GM21737 (cell line): ENCODE results near the gene STIM1.

Experiments used
- ATAC-seq: cut with Tn5 transposase; IDR thresholded peaks from one replicate; pipeline ENCODE4 v1.9.1; 2021; ENCODE audit warnings: mild to moderate bottlenecking, moderate library complexity; ENCODE audit not compliant: unreplicated experiment

Gene STIM1

GRCh38 chr11:3944198-3944597 lies 88.7 kb downstream of the STIM1 start:
- no peak for ATAC-seq

GRCh38 chr11:3946455-3947017 lies 91.1 kb downstream of the STIM1 start:
- ATAC-seq: no peak

- peak; percentile 79 for ATAC-seq
These were observed 91.6 kb downstream of the STIM1 start for GRCh38 chr11:3947061-3947460.

GRCh38 chr11:3949125-3949524 lies 93.7 kb downstream of the STIM1 start:
- no peak for ATAC-seq

- no peak for ATAC-seq
These were observed 95.7 kb downstream of the STIM1 start for GRCh38 chr11:3950996-3951660.

GRCh38 chr11:3952715-3953114 lies 97.3 kb downstream of the STIM1 start:
- ATAC-seq: no peak

- no peak for ATAC-seq
These were observed 97.9 kb downstream of the STIM1 start for GRCh38 chr11:3953327-3953726.

- ATAC-seq: no peak
These were observed 99.2 kb downstream of the STIM1 start for GRCh38 chr11:3954448-3955298.

GRCh38 chr11:3955299-3955665 lies 99.8 kb downstream of the STIM1 start:
- no peak for ATAC-seq

- ATAC-seq: no peak
These were observed 100.6 kb downstream of the STIM1 start for GRCh38 chr11:3956038-3956437.

- ATAC-seq: no peak
These were observed 101.3 kb downstream of the STIM1 start for GRCh38 chr11:3956748-3957147.

- ATAC-seq: no peak
These were observed 102.0 kb downstream of the STIM1 start for GRCh38 chr11:3957437-3957836.

GRCh38 chr11:3958281-3958680 lies 102.8 kb downstream of the STIM1 start:
- ATAC-seq: no peak

GRCh38 chr11:3959015-3959902 lies 103.8 kb downstream of the STIM1 start:
- ATAC-seq: no peak

GRCh38 chr11:3959903-3960265 lies 104.4 kb downstream of the STIM1 start:
- ATAC-seq: no peak

- no peak for ATAC-seq
These were observed 107.0 kb downstream of the STIM1 start for GRCh38 chr11:3962406-3962840.

- ATAC-seq: no peak
These were observed 108.6 kb downstream of the STIM1 start for GRCh38 chr11:3964056-3964455.

- no peak for ATAC-seq
These were observed 109.6 kb downstream of the STIM1 start for GRCh38 chr11:3964935-3965604.

GRCh38 chr11:3967695-3968094 lies 112.2 kb downstream of the STIM1 start:
- no peak for ATAC-seq

- ATAC-seq: no peak
These were observed 113.7 kb downstream of the STIM1 start for GRCh38 chr11:3969200-3969599.

GRCh38 chr11:3969613-3970012 lies 114.1 kb downstream of the STIM1 start:
- ATAC-seq: no peak
